C4-2B (cell line): ENCODE data around the gene KCNJ18.

Experiments
- ZFX ChIP-seq: fragments of 450-650 bp; IDR thresholded peaks from 2 replicates; pipeline ENCODE4 v1.6.1; 2017
- TF ChIP-seq, protein P1 (sequence below): fragments of 450-650 bp; conservative IDR thresholded peaks from 2 replicates; pipeline ENCODE4 v1.5.1; 2017; ENCODE audit warnings: mild to moderate bottlenecking

DNA sequence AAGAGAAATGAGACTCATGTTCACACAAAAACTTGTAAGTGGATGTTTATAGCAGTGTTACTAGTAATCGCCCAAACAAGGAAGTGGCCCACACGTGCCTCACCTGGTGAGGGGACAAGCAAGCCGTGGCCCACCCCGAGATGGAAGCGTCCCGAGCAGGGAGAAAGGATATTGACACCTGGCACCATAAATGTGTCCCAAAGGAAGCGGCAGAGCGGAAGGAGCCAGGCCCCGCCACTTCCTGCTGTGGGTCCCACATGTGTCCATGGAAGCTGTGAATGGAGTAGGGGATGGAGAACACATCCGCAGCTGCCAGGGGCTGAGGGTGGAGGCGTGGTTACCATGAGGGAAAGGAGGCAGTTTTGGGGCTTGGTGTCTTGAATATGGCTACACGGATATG, 18.9 kb downstream of the KCNJ18 start:
- TF ChIP-seq, protein P1, sequence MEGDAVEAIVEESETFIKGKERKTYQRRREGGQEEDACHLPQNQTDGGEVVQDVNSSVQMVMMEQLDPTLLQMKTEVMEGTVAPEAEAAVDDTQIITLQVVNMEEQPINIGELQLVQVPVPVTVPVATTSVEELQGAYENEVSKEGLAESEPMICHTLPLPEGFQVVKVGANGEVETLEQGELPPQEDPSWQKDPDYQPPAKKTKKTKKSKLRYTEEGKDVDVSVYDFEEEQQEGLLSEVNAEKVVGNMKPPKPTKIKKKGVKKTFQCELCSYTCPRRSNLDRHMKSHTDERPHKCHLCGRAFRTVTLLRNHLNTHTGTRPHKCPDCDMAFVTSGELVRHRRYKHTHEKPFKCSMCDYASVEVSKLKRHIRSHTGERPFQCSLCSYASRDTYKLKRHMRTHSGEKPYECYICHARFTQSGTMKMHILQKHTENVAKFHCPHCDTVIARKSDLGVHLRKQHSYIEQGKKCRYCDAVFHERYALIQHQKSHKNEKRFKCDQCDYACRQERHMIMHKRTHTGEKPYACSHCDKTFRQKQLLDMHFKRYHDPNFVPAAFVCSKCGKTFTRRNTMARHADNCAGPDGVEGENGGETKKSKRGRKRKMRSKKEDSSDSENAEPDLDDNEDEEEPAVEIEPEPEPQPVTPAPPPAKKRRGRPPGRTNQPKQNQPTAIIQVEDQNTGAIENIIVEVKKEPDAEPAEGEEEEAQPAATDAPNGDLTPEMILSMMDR: no peak
- TF ChIP-seq ZFX: no peak
